Bronchial epithelial cell (primary cell): ENCODE results near the gene YPEL3. TPM values are rescaled to one million over a fixed set of nuclear protein-coding genes. Genes with fewer than 3 reads are reported as not detected.
A peak's percentile ranks its signal among the peaks of the same experiment; 100 is the strongest.

Source experiments
- DNase-seq: peaks from one replicate; pipeline ENCODE4 v3.0.0-alpha.2; 2010; ENCODE audit warnings: low read depth
- FAIRE-seq: peaks from 2 replicates; lab custom pipeline; 2011; peaks lifted over from hg19 to GRCh38; lab: Jason Lieb, UNC
- H3K27me3 ChIP-seq: 2 replicates; pipeline ENCODE4 v1.5.1; 2011; ENCODE audit warnings: low read length; ENCODE audit not compliant: control insufficient read depth, insufficient read depth
- H3K36me3 ChIP-seq: 2 replicates; pipeline ENCODE4 v1.5.1; 2011; ENCODE audit warnings: low read length; ENCODE audit not compliant: control insufficient read depth, insufficient read depth
- H3K4me3 ChIP-seq: 2 replicates; pipeline ENCODE4 v1.5.1; 2011; ENCODE audit warnings: mild to moderate bottlenecking, low read depth, low read length, control low read depth
- CTCF ChIP-seq: IDR thresholded peaks from 2 replicates; pipeline ENCODE4 v1.5.1; 2011; ENCODE audit warnings: mild to moderate bottlenecking, moderate library complexity, low read length, control low read depth, inconsistent platforms; ENCODE audit not compliant: insufficient read depth, severe bottlenecking
- total RNA-seq: library from RNA; depleted of rRNA; stranded (reverse); fragments of >200 nt; gene quantifications from 2 replicates; pipeline ENCODE4 v1.2.1, GENCODE V29; 2014

Gene YPEL3
- total RNA-seq, 1 donor from 2014 or later: 3.7 TPM

GRCh38 chr16:30066761-30067583 is 29.0 kb downstream of the YPEL3 start:
- no peak for TF ChIP-seq CTCF
- DNase-seq: no peak
- FAIRE-seq: no peak
- Histone ChIP-seq H3K4me3 (peak overlapping the region; percentile 97), H3K27me3 (no peaks in the 10 kb centered on the region), H3K36me3 (peaks cover 41% of the 10 kb centered on the region)

- DNase-seq: peak; percentile 33
- FAIRE-seq: no peak
- no peak for TF ChIP-seq CTCF
- Histone ChIP-seq H3K36me3 (peaks cover 41% of the 10 kb centered on the region), H3K27me3 (no peaks in the 10 kb centered on the region), H3K4me3 (peak overlapping the region; percentile 97)
These were observed 29.9 kb downstream of the YPEL3 start for GRCh38 chr16:30065943-30066760.

GRCh38 chr16:30065102-30065942 is 30.7 kb downstream of the YPEL3 start, which contains the start of gene ALDOA:
Gene ALDOA (plus strand): TSS chr16:30065760. CDS start chr16:30066898, 1,138 bp downstream.
- H3K36me3 ChIP-seq: peaks cover 37% of the 10 kb centered on the region
- no peaks in the 10 kb centered on the region for H3K27me3 ChIP-seq
- TF ChIP-seq CTCF: no peak
- DNase-seq (peak; percentile 96), FAIRE-seq (no peak)
- peak within 1 kb of the TSS; percentile 97 for H3K4me3 ChIP-seq

- H3K27me3 ChIP-seq: no peaks in the 10 kb centered on the region
- H3K36me3 ChIP-seq: peaks cover 31% of the 10 kb centered on the region
- H3K4me3 ChIP-seq: peak overlapping the region; percentile 97
- no peak for TF ChIP-seq CTCF
- no peak for DNase-seq
- no peak for FAIRE-seq
These were observed 31.3 kb downstream of the YPEL3 start for GRCh38 chr16:30064729-30065101.

- TF ChIP-seq CTCF: peak; percentile 50
- Histone ChIP-seq H3K36me3 (peaks cover 25% of the 10 kb centered on the region), H3K27me3 (no peaks in the 10 kb centered on the region), H3K4me3 (peak overlapping the region; percentile 97)
- DNase-seq (peak; percentile 42), FAIRE-seq (no peak)
These were observed 31.9 kb downstream of the YPEL3 start for GRCh38 chr16:30063893-30064728.
